Uterus (tissue), 2 donors: Measurements from ENCODE around the gene SPDEF.

Experiments used
- CTCF ChIP-seq, 4 experiments: fragments of 200-600 bp in 2 of 4; fragments of 450-650 bp in 2 of 4; sonication (generic) in 2 of 4; IDR thresholded peaks; one replicate each; pipeline ENCODE4 v1.5.1; 2016 to 2019; ENCODE audit warnings: antibody characterized with exemption in 4 of 4, mild to moderate bottlenecking in 2 of 4, moderate library complexity in 1 of 4
- POLR2A ChIP-seq, 2 donors: fragments of 450-650 bp; IDR thresholded peaks; one replicate each; pipeline ENCODE4 v1.6.1; 2016; ENCODE audit warnings: antibody characterized with exemption in 2 of 2, mild to moderate bottlenecking in 1 of 2, moderate library complexity in 1 of 2

GRCh38 chr6:34572585-34572984 lies 16.5 kb upstream of the SPDEF start:
- TF ChIP-seq CTCF (IDR thresholded peaks at IDR 0.05): no peak
- no peak for TF ChIP-seq POLR2A (IDR thresholded peaks at IDR 0.05)
